Stimulated activated CD8-positive, alpha-beta memory T cell treated with anti-CD3 and anti-CD28 coated beads, Interleukin-15, amount 100 ng/mL, for 1 hour (primary cell): ENCODE results near the gene DIP2B.
"Not testable (repeated sequence)": the region's sequence is repeated elsewhere in the genome, so short reads cannot be mapped to it uniquely, and the experiment has no call there.

Source experiments
- DNase-seq: peaks from one replicate; pipeline ENCODE4 v3.0.0-alpha.2; 2020; ENCODE audit warnings: low read depth

DIP2B gene

GRCh38 chr12:50550530-50551223 is 45.9 kb downstream of the DIP2B start:
- DNase-seq = no peak

GRCh38 chr12:50551866-50552265 is 47.1 kb downstream of the DIP2B start:
- DNase-seq = no peak

- DNase-seq = no peak
Measured at GRCh38 chr12:50554651-50555050, 49.9 kb downstream of the DIP2B start.

DNA sequence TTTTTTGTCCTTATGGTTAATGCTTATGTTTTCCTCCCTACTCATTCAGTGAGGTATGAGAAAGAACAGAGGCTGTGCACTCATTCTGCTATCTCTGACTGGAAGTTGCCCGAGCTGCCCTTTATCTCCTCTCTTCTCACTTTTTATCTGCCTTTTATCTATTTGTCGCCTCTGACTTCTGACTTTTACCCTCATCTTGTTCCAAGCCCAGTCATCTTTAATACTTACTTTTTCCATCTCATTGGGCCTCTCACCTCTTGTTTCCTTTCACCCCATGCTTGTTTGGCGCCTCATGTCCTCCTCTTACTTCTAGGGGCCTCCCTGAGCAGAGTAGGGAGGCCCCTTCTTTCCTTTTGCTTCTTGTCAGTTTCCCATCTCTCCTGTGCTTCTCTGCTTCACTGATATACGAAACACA is 50.7 kb downstream of the DIP2B start:
- DNase-seq = no peak

DNA sequence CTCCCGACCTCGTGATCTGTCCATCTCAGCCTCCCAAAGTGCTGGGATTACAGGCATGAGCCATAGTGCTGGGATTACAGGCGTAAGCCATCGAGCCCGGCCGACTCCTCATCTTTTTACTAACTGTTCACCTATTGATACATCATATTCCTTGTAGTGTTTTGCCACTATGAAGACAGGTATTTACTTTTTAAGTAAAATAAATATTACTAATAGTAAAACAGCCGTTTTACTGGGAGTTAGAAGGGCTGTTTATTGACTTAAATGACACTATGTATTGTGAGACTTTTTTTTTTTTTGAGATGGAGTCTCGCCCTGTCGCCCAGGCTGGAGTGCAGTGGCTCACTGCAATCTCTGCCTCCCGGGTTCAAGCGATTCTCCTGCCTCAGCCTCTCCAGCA is 51.5 kb downstream of the DIP2B start:
- DNase-seq = no peak

DNA sequence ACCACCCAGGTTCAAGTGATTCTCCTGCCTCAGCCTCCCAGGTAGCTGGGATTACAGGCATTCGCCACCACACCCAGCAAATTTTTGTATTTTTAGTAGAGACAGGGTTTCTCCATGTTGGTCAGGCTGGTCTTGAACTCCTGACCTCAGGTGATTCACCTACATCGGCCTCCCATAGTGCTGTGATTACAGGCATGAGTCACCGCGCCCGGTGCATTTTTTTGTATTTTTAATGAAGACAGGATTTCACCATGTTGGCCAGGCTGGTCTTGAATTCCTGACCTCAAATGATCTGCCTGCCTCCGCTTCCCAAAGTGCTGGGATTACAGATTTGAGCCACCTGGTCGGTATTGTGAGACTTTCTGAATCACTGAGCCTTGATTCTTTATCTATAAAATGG is 52.0 kb downstream of the DIP2B start:
- not testable (repeated sequence) for DNase-seq

GRCh38 chr12:50557421-50557820 is 52.6 kb downstream of the DIP2B start:
- no peak for DNase-seq

DNA sequence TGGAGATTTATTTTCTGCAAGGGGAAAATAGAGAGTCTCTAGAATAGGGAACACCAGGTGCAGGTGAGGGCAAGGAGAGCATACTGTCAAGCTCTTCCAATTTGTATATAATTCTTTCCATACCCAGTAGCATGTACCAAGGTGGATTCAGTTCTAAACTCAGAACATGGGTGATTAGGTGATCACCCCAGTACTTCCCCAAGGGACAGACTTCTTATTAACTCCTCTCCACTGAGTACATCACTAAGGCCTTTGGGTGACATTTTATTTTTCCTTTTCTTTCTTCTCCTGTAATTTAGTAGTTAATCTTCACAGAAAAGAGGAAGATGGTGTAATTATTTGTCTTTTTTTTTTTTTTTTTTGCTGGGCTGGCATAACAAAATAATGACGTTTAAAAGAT is 54.2 kb downstream of the DIP2B start:
- DNase-seq = no peak

DNA sequence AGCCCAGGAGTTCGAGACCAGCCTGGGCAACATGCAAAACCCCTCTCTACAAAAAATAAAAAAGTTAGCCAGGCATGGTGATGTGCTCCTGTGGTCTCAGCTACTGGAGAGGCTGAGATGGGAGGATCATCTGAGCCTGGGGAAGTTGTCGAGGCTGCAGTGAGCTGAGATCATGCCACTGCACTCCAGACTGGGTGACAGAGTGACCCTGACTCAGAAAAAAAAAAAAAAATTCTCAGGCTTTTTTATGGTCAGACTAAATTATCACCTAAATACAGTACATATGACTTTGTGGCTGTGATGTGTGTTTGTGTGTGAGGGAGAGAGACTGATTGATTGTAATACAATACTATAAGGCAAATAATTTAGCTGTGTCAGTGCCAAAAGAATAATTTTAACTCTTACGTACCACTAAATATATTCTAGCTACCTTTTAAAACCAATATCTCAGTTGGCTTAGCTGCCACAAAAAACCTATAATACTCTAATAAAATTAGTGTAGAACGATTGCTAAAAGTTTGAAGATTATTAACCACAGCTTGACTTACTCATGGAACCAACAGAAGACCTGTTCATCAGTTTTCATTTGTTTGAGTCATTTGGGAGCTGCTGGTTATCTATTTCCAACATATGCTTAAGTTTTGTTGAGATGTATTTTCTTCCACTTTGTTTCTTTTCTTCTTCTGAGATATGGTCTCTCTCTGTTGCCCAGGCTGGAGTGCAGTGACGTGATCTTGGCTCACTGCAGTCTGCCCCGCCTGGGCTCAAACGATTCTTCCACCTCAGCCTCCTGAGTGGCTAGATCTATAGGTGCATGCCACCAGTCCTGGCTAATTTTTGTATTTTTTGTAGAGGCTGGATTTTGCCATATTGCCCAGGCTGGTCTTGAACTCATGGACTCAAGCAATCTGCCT is 58.0 kb downstream of the DIP2B start:
- DNase-seq = no peak

DNA sequence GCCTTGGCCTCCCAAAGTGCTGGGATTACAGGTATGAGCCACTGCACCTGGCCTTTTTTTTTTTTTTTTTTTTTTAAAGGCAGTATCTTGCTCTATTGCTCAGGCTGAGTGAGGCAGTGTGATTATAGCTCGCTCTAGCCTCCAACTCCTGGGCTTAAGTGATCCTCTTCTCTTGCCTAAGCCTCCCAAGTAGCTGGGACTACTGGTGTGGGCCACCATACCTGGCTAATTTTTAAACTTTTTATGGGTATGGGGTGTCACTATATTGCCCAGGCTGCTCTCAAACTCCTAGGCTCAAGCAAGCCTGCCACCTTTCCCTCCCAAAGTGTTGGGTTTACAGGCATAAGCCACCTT is 58.6 kb downstream of the DIP2B start:
- DNase-seq = no peak

DNA sequence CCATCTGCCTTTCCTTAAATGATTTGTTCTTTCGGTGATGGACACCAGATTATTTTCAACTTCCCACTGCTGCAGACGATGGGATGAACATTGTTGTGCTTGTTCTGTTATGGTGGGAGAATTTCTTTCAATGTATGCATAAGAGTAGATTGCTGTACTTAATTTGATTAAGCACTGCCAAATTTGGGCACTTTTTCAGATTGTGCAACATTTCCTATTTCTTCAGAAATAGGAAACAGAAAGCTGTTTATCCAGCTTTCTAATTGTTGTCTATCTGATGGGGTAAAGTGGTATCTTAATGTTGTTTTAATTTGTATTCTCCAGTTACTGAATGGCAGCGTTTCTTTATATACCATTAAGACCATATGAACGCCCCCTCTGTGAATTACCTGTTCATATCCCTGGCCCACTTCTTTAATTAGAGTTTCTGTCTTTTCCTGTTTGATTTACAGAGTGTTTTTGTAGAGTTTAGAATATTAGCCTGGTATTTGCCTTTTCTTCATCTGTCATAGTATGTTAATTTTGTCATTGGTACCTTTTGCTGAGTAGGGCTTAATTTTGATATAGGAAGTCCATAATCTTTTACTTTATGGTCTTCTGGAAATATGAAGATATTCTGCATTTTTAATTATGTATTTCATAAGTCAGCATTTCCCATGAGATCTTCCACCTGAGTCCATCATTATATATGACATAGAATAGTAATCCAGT is 59.6 kb downstream of the DIP2B start:
- no peak for DNase-seq

DNA sequence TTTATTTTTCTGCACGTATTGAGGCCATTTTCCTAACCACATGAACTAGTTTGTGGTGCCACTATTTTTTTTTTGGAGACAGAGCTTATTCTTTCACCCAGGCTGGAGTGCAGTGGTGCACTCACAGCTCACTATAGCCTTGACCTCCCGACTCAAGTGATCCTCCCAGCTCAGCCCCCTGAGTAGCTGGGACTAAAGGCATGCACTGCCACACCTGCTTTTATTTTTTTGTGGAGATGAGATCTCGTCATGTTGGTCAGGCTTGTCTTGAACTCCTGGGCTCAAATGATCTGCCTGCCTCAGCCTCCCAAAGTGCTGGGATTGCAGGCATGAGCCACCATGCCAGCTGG is 60.1 kb downstream of the DIP2B start:
- DNase-seq = no peak

DNA sequence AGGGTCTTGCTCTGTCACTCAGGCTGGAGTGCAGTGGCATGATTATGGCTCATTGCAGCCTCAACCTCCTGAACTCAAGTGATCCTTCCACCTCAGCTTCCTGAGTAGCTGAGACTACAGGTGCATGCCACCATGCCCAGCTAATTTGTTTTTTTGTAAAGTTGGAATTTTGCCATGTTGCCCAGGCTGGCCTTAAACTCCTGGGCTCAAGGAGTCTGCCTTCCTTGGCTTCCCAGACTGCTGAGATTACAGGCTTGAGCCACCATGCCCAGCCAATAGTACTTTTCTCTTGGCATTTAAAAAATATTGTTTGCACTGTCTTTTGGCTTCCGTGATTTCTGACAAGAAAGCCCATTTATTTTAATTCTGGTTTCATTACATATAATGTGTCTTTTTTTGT is 61.3 kb downstream of the DIP2B start:
- DNase-seq = no peak

DNA sequence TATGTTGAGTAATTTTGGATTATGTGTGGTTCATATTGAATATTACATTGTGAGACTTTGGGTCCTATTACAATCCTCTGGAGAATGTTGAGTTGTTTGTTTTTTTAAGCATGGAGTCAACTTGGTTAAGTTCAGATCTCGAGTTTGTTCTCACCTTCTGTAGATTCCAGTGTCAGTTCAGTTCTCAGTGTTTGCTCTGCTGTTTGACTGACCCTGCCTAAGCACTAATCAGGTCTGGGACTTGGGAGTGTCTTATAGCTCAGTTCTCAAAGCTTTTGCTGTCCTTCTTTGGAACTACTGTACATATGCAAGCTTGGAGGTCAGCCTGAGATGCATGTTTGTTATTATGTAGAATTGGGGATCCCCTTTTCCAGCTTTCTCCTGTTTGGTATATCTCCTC is 63.1 kb downstream of the DIP2B start:
- DNase-seq = no peak

DNA sequence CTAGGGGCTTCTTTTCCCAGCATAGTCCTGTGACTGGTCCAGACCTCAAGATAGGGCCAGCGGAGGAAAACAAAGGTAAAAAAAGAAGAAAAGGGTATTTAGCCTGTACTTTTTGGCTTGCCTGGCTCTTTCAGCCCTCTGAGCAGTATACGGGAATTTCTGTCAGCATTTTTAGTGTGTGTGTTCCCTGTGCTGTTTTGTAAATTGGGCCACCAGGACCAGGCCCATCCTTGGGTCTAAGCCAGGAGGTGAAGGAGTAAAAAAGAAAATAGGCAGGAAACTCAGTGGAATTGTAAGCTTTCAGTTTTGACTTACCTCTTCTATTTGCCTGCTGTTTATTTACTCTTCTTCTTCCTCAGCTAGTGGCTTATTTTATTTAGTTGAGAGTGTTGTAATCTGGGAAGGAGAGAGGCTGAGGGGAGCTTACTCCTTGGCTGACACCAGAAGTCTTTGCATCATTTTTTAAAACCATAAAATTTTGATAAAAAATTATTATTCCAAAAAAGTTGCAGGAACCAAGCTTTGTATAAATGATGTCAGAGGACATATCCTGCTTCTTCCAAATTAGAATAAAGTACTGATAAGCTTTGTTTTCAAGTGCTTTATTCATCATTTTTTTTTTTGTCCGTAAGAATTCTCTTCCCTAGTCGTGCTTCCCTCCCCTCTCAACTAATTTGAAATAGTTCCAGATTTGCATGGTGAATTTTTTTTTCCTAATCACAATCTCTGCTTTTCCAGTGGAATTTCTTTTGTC is 63.7 kb downstream of the DIP2B start:
- no peak for DNase-seq

DNA sequence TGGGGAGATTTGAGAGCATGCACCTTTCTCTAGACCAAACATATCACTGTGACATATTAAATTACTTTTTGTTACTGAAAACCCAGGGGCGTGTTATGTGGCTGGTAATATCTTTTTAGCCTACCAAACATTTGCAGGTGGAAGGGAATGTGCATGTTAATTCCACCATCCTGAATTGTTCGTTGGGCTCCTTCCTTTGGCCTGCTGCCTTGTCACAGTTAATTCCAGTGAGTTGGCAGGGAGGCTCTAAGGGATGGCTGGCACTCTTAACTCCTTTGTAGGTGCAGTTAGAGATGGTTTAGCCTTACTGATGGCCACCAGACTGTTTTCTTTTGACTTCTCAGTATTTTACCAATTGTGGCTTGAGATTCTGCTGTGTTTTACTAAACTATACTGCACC is 64.5 kb downstream of the DIP2B start:
- no peak for DNase-seq

DNA sequence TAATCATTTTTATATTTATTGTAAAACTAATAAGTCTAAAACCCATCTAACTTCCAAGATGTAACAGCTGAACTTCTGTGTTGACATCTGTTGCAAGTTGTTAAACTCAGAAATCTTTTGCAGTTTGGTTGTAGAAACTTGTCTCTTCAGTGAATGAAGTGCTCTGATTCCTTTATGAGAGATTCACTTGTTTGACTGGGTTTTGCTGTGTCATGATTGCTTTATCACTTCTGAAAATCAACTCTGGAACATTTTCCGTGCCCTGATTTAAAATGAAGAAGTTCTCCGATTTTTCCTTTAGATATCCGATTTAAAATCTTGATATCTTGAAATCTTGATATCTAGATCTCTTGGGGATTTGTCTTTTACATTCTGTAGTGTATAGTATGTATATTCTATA is 65.1 kb downstream of the DIP2B start:
- DNase-seq = no peak

GRCh38 chr12:50571786-50572185 is 67.0 kb downstream of the DIP2B start:
- no peak for DNase-seq

DNA sequence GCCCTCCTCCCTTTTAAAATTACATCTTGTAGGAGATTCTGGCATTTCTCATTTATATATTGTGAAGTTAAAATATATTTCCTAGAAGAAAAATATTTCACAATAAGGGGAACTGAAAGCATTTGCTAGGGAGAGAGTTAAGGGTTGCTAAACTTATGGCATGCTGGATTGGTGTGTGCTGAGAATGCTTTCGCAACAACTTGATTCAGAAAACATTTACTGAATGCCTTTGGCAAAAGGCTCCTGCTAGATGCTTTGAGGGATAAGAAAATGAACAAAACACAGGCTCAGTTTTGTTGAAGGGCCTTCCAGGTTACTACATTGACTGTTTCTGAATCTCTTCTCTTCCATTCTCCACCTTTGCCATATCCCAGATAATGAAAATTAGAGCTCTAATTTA is 67.5 kb downstream of the DIP2B start:
- DNase-seq = no peak

DNA sequence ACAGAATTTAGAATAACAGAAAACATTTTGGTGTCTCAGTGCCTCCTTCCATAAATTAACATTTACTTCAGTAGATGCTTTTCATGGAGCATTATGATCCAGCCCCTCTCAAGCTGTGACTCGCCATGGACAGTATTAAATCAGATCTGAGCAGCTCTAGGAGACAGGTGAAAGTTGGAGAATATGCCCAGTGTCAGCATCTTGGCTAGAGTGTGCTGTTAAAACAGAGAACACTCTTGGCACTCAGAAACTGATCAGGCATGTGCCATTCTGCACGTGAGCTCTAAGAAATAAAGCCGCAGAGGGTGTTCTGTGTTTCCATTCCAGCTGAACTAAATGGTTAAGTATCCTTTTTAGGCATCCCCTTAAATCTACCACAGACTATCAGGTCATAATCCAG is 68.0 kb downstream of the DIP2B start:
- DNase-seq = no peak

GRCh38 chr12:50573271-50573670 is 68.5 kb downstream of the DIP2B start:
- no peak for DNase-seq

DNA sequence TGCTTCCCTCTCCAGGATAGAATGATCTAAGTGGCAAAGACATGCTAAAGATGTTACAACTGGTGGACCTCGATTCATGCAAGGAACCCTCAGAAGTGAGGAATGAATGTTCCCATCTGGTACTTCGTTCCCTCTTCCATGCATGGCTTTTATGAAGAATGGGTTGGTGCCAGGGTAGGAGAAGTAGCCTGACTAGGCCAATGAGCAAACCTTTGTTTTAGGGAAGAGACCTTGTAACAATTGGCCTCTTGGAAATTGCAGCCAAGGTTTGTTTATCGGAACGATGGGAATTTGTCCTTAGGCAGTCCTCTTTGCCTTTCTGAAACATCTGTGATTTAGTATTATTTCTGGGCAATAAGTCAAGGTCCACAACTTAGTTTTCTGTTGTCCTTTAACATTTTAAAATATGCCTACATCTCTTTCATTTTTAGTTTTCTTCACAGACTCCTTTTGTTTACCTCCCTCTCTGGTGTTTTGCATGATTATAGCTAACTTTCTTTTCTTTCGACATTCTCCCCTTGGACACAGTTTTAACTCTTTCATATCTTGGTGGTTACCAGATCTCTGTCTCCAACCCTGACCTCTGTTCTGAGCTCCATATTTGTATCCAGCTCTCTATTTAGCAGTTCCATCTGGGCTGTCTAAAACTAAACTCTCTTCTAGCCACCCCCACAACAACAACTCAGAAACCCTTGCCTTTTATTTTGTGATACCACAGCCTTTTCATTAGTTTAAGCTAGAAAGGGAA is 70.0 kb downstream of the DIP2B start:
- DNase-seq = no peak
